ENCODE measurements around the gene TYK2.

GRCh38 chr19:10403137-10404021 is 23.0 kb upstream of the TYK2 start, which contains the start of gene CDC37:
- TF ChIP-seq CTCF (optimal IDR thresholded peaks at IDR 0.05 in 1 of 3, IDR thresholded peaks at IDR 0.05 in 1 of 3, conservative IDR thresholded peaks at IDR 0.05 in 1 of 3; ENCODE audit: extremely low read depth in 1 of 3, insufficient read depth in 2 of 3, low read length in 3 of 3) (no peak), EZH2 (IDR thresholded peaks at IDR 0.05; ENCODE audit: low read length) (no peak)

Data from keratinocyte (primary cell).